Chondrocyte (in vitro differentiated cells): Measurements from ENCODE around the gene PRTG. TPM values are rescaled to one million over a fixed set of nuclear protein-coding genes. Genes with fewer than 3 reads are reported as not detected.

ENCODE experiments used
- DNase-seq: peaks from one replicate; pipeline ENCODE4 v3.0.0; 2021; ENCODE audit warnings: mixed read lengths, low spot score
- H3K27ac Mint-ChIP-seq: one replicate; pipeline ENCODE4 v1.8.0; 2021; ENCODE audit warnings: mild to moderate bottlenecking, moderate library complexity, mixed read lengths; ENCODE audit not compliant: unreplicated experiment
- H3K27me3 Mint-ChIP-seq: 2 replicates; pipeline ENCODE4 v1.8.0; 2021; ENCODE audit warnings: low read depth, mixed read lengths
- H3K36me3 Mint-ChIP-seq: 2 replicates; pipeline ENCODE4 v1.8.0; 2021; ENCODE audit warnings: low read depth, mixed read lengths
- H3K4me1 Mint-ChIP-seq: 2 replicates; pipeline ENCODE4 v1.8.0; 2021; ENCODE audit warnings: low read depth, mild to moderate bottlenecking, mixed read lengths
- H3K4me3 Mint-ChIP-seq: one replicate; pipeline ENCODE4 v1.8.0; 2021; ENCODE audit warnings: mild to moderate bottlenecking, moderate library complexity, mixed read lengths; ENCODE audit not compliant: unreplicated experiment
- H3K9me3 Mint-ChIP-seq: 2 replicates; pipeline ENCODE4 v1.8.0; 2021; ENCODE audit warnings: low read depth, mixed read lengths
- total RNA-seq: library from RNA; stranded (reverse); gene quantifications from 3 replicates; pipeline ENCODE4 v1.2.1, GENCODE V29; 2021
- TF ChIP-seq, protein P1 (sequence below): fragments of 200-600 bp; sonication (generic); IDR thresholded peaks from 2 replicates; pipeline ENCODE4 v1.5.0; 2021; ENCODE audit warnings: antibody characterized with exemption, mild to moderate bottlenecking, moderate library complexity

PRTG gene
- total RNA-seq, 1 donor from 2014 or later = 3.1 TPM

DNA sequence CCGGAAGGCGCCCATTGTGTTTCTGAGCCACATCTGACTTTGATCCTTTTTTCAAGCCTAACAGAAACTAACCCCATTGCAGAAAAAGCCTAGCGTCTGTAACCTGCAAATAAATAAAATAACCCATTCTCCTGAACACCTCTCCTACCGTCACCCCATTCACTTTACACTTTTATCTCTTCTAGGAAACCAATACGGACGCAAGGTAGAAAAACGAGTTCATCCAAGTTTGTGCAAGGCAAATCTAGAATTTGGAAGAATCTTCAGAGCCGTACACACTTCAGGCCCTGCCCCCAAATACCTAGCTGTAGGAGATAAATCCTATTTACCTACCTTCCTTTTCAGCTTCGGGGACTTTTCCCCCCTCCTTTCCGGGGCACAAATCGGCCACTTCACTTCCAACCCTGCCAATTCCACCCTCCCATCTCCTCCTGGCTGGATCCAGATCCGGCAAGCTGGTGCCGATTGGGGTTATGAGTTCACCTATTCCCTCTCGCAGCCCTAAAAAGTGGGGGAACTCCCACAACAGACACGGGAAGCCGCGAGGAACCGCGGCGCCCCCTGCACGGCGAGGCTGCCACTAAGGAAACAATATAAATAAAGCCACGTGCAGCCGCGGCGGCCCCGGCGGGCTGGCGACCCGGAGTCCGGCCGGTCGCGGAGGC is 987 bp downstream of the PRTG start:
- TF ChIP-seq, protein P1, sequence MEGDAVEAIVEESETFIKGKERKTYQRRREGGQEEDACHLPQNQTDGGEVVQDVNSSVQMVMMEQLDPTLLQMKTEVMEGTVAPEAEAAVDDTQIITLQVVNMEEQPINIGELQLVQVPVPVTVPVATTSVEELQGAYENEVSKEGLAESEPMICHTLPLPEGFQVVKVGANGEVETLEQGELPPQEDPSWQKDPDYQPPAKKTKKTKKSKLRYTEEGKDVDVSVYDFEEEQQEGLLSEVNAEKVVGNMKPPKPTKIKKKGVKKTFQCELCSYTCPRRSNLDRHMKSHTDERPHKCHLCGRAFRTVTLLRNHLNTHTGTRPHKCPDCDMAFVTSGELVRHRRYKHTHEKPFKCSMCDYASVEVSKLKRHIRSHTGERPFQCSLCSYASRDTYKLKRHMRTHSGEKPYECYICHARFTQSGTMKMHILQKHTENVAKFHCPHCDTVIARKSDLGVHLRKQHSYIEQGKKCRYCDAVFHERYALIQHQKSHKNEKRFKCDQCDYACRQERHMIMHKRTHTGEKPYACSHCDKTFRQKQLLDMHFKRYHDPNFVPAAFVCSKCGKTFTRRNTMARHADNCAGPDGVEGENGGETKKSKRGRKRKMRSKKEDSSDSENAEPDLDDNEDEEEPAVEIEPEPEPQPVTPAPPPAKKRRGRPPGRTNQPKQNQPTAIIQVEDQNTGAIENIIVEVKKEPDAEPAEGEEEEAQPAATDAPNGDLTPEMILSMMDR = peak; percentile 50
- no peak overlapping the region for H3K27ac Mint-ChIP-seq
- H3K9me3 Mint-ChIP-seq = no peaks in the 10 kb centered on the region
- H3K27me3 Mint-ChIP-seq = no peaks in the 10 kb centered on the region
- no peak overlapping the region for H3K4me3 Mint-ChIP-seq
- DNase-seq = no peak
- H3K36me3 Mint-ChIP-seq = no peaks in the 10 kb centered on the region
- H3K4me1 Mint-ChIP-seq = peaks cover 7% of the 10 kb centered on the region

- no peak overlapping the region for H3K27ac Mint-ChIP-seq
- no peak for DNase-seq
- H3K9me3 Mint-ChIP-seq = no peaks in the 10 kb centered on the region
- no peak overlapping the region for H3K4me3 Mint-ChIP-seq
- no peaks in the 10 kb centered on the region for H3K27me3 Mint-ChIP-seq
- TF ChIP-seq, protein P1 = no peak
- peaks cover 7% of the 10 kb centered on the region for H3K4me1 Mint-ChIP-seq
- H3K36me3 Mint-ChIP-seq = no peaks in the 10 kb centered on the region
These were observed 1.7 kb downstream of the PRTG start for GRCh38 chr15:55740981-55741832.

GRCh38 chr15:55740359-55740878 is 2.5 kb downstream of the PRTG start:
- H3K27me3 Mint-ChIP-seq = no peaks in the 10 kb centered on the region
- DNase-seq = no peak
- no peak overlapping the region for H3K27ac Mint-ChIP-seq
- no peaks in the 10 kb centered on the region for H3K36me3 Mint-ChIP-seq
- TF ChIP-seq, protein P1 = no peak
- no peaks in the 10 kb centered on the region for H3K9me3 Mint-ChIP-seq
- H3K4me3 Mint-ChIP-seq = no peak overlapping the region
- peaks cover 7% of the 10 kb centered on the region for H3K4me1 Mint-ChIP-seq

- no peaks in the 10 kb centered on the region for H3K36me3 Mint-ChIP-seq
- peaks cover 11% of the 10 kb centered on the region for H3K4me1 Mint-ChIP-seq
- H3K27ac Mint-ChIP-seq = no peak overlapping the region
- DNase-seq = no peak
- H3K4me3 Mint-ChIP-seq = no peak overlapping the region
- H3K9me3 Mint-ChIP-seq = no peaks in the 10 kb centered on the region
- TF ChIP-seq, protein P1 = no peak
- H3K27me3 Mint-ChIP-seq = no peaks in the 10 kb centered on the region
These were observed 3.3 kb downstream of the PRTG start for GRCh38 chr15:55739641-55740040.

- peaks cover 12% of the 10 kb centered on the region for H3K4me1 Mint-ChIP-seq
- H3K4me3 Mint-ChIP-seq = no peak overlapping the region
- no peaks in the 10 kb centered on the region for H3K27me3 Mint-ChIP-seq
- TF ChIP-seq, protein P1 = no peak
- H3K27ac Mint-ChIP-seq = no peak overlapping the region
- H3K9me3 Mint-ChIP-seq = no peaks in the 10 kb centered on the region
- no peaks in the 10 kb centered on the region for H3K36me3 Mint-ChIP-seq
- no peak for DNase-seq
These were observed 4.2 kb downstream of the PRTG start for GRCh38 chr15:55738715-55739114.
